ENCODE measurements around the gene ATG9B. TPM values are rescaled to one million over a fixed set of nuclear protein-coding genes. Genes with fewer than 3 reads are reported as not detected.

ATG9B gene
- total and polyA plus RNA-seq, 9 of the 15 experiments (the other 6 are each of a cell fraction or from before 2014, with no cell fraction given): 0.29 to 8.0 (median 2.1) TPM

DNA sequence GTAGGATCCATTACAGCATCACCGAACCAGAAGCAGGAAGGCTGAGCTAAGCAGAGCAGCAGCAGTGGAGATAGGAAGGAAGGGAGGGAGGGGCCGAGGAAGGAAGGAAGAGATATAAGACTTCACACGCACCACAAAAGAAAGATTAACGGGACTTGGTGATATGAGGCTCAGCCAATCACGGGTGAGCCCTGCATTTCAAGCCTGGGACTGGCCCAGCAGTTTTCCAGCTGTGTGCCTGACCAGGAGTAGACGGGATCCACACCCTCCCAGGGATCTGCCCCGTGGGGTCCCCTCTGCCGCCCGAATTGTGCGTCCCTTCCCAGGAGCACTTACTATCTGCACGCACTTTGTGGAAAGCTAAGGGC is 16.2 kb downstream of the ATG9B start (continued):
- TF ChIP-seq POLR2AphosphoS5 (IDR thresholded peaks at IDR 0.05; ENCODE audit: control insufficient read depth, insufficient read depth, low read depth, low read length) (peak; percentile 51; the same call in 1 of the 2 replicates), NFYB (IDR thresholded peaks at IDR 0.05; ENCODE audit: extremely low read depth, insufficient read length) (peak; percentile 61), MAFK (IDR thresholded peaks at IDR 0.05; ENCODE audit: low read length) (peak; percentile 70), ZNF79 (CRISPR knock-in tag; IDR thresholded peaks at IDR 0.05; ENCODE audit: low read depth) (peak; percentile 66; the same call in 1 of the 2 replicates), CTBP1 (IDR thresholded peaks at IDR 0.05; ENCODE audit: borderline replicate concordance) (peak; percentile 39), PRMT5 (CRISPR knock-in tag; IDR thresholded peaks at IDR 0.05) (no peak), KDM1A (IDR thresholded peaks at IDR 0.05) (peak in 1 of 2 experiments; percentile 34; a peak in 1 of 4 replicates), CREB1 (IDR thresholded peaks at IDR 0.05) (peak; percentile 44; the same call in 1 of the 2 replicates), CREB1 (CRISPR knock-in tag; IDR thresholded peaks at IDR 0.05) (no peak), GATAD2B (IDR thresholded peaks at IDR 0.05; ENCODE audit: borderline replicate concordance) (no peak), ZNF143 (CRISPR knock-in tag; IDR thresholded peaks at IDR 0.05) (0 out of 2 replicates have a peak, but pooled peaks have one; percentile 52), SMARCE1 (IDR thresholded peaks at IDR 0.05) (peak; percentile 79; the same call in 1 of the 2 replicates), KAT8 (IDR thresholded peaks at IDR 0.05; ENCODE audit: low read depth) (no peak), ARID1B (IDR thresholded peaks at IDR 0.05) (peak; percentile 92)
- TF ChIP-seq, protein P1, sequence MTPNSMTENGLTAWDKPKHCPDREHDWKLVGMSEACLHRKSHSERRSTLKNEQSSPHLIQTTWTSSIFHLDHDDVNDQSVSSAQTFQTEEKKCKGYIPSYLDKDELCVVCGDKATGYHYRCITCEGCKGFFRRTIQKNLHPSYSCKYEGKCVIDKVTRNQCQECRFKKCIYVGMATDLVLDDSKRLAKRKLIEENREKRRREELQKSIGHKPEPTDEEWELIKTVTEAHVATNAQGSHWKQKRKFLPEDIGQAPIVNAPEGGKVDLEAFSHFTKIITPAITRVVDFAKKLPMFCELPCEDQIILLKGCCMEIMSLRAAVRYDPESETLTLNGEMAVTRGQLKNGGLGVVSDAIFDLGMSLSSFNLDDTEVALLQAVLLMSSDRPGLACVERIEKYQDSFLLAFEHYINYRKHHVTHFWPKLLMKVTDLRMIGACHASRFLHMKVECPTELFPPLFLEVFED (CRISPR knock-in tag; conservative IDR thresholded peaks at IDR 0.05): no peak
- TF ChIP-seq, protein P2, sequence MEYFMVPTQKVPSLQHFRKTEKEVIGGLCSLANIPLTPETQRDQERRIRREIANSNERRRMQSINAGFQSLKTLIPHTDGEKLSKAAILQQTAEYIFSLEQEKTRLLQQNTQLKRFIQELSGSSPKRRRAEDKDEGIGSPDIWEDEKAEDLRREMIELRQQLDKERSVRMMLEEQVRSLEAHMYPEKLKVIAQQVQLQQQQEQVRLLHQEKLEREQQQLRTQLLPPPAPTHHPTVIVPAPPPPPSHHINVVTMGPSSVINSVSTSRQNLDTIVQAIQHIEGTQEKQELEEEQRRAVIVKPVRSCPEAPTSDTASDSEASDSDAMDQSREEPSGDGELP (CRISPR knock-in tag; IDR thresholded peaks at IDR 0.05; ENCODE audit: borderline replicate concordance): peak; percentile 83; the same call in 1 of the 2 replicates
- TF ChIP-seq, protein P3, sequence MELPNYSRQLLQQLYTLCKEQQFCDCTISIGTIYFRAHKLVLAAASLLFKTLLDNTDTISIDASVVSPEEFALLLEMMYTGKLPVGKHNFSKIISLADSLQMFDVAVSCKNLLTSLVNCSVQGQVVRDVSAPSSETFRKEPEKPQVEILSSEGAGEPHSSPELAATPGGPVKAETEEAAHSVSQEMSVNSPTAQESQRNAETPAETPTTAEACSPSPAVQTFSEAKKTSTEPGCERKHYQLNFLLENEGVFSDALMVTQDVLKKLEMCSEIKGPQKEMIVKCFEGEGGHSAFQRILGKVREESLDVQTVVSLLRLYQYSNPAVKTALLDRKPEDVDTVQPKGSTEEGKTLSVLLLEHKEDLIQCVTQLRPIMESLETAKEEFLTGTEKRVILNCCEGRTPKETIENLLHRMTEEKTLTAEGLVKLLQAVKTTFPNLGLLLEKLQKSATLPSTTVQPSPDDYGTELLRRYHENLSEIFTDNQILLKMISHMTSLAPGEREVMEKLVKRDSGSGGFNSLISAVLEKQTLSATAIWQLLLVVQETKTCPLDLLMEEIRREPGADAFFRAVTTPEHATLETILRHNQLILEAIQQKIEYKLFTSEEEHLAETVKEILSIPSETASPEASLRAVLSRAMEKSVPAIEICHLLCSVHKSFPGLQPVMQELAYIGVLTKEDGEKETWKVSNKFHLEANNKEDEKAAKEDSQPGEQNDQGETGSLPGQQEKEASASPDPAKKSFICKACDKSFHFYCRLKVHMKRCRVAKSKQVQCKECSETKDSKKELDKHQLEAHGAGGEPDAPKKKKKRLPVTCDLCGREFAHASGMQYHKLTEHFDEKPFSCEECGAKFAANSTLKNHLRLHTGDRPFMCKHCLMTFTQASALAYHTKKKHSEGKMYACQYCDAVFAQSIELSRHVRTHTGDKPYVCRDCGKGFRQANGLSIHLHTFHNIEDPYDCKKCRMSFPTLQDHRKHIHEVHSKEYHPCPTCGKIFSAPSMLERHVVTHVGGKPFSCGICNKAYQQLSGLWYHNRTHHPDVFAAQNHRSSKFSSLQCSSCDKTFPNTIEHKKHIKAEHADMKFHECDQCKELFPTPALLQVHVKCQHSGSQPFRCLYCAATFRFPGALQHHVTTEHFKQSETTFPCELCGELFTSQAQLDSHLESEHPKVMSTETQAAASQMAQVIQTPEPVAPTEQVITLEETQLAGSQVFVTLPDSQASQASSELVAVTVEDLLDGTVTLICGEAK (IDR thresholded peaks at IDR 0.05): no peak
- TF ChIP-seq, protein P3 (CRISPR knock-in tag; IDR thresholded peaks at IDR 0.05): no peak
